ENCODE results near the gene OTULIN.

The OTULIN gene

GRCh38 chr5:14707811-14708390 is 43.4 kb downstream of the OTULIN start:
- Histone ChIP-seq H3K27ac (ENCODE audit: low read length) (no peak overlapping the region), H3K9me3 (ENCODE audit: control insufficient read depth in 2 of 2, low read length in 2 of 2) (no peaks in the 10 kb centered on the region), H3K36me3 (ENCODE audit: control insufficient read depth in 2 of 2, insufficient read depth in 2 of 2, low read length in 2 of 2) (peaks cover 21 to 30% of the 10 kb centered on the region in 2 donors), H3K27me3 (ENCODE audit: control insufficient read depth in 1 of 2, insufficient read depth in 2 of 2, low read length in 2 of 2) (no peaks in the 10 kb centered on the region), H3K9ac (ENCODE audit: low read length in 2 of 2) (no peak overlapping the region), H3K4me1 (ENCODE audit: control insufficient read depth, insufficient read depth, low read length) (no peaks in the 10 kb centered on the region), H3K4me3 (ENCODE audit: low read length in 2 of 2) (no peak overlapping the region)

GRCh38 chr5:14708551-14708950 is 44.0 kb downstream of the OTULIN start:
- Histone ChIP-seq H3K4me1 (ENCODE audit: control insufficient read depth, insufficient read depth, low read length) (no peaks in the 10 kb centered on the region), H3K36me3 (ENCODE audit: control insufficient read depth in 2 of 2, insufficient read depth in 2 of 2, low read length in 2 of 2) (peaks cover 26 to 33% of the 10 kb centered on the region in 2 donors), H3K27me3 (ENCODE audit: control insufficient read depth in 1 of 2, insufficient read depth in 2 of 2, low read length in 2 of 2) (no peaks in the 10 kb centered on the region), H3K9ac (ENCODE audit: low read length in 2 of 2) (no peak overlapping the region), H3K27ac (ENCODE audit: low read length) (no peak overlapping the region), H3K4me3 (ENCODE audit: low read length in 2 of 2) (no peak overlapping the region), H3K9me3 (ENCODE audit: control insufficient read depth in 2 of 2, low read length in 2 of 2) (no peaks in the 10 kb centered on the region)

GRCh38 chr5:14710313-14710994 is 45.9 kb downstream of the OTULIN start:
- H3K4me1 ChIP-seq (ENCODE audit: control insufficient read depth, insufficient read depth, low read length) = no peaks in the 10 kb centered on the region
- H3K9ac ChIP-seq (ENCODE audit: low read length in 2 of 2) = no peak overlapping the region
- H3K27me3 ChIP-seq (ENCODE audit: control insufficient read depth in 1 of 2, insufficient read depth in 2 of 2, low read length in 2 of 2) = no peaks in the 10 kb centered on the region
- H3K27ac ChIP-seq (ENCODE audit: low read length) = no peak overlapping the region
- no peaks in the 10 kb centered on the region for H3K9me3 ChIP-seq (ENCODE audit: control insufficient read depth in 2 of 2, low read length in 2 of 2)
- H3K36me3 ChIP-seq (ENCODE audit: control insufficient read depth in 2 of 2, insufficient read depth in 2 of 2, low read length in 2 of 2) = peaks cover 32 to 36% of the 10 kb centered on the region in 2 donors
- H3K4me3 ChIP-seq (ENCODE audit: low read length in 2 of 2) = no peak overlapping the region

GRCh38 chr5:14712131-14712530 is 47.6 kb downstream of the OTULIN start:
- Histone ChIP-seq H3K27me3 (ENCODE audit: control insufficient read depth in 1 of 2, insufficient read depth in 2 of 2, low read length in 2 of 2) (no peaks in the 10 kb centered on the region), H3K4me1 (ENCODE audit: control insufficient read depth, insufficient read depth, low read length) (no peaks in the 10 kb centered on the region), H3K9me3 (ENCODE audit: control insufficient read depth in 2 of 2, low read length in 2 of 2) (no peaks in the 10 kb centered on the region), H3K9ac (ENCODE audit: low read length in 2 of 2) (no peak overlapping the region), H3K4me3 (ENCODE audit: low read length in 2 of 2) (no peak overlapping the region), H3K27ac (ENCODE audit: low read length) (no peak overlapping the region), H3K36me3 (ENCODE audit: control insufficient read depth in 2 of 2, insufficient read depth in 2 of 2, low read length in 2 of 2) (peaks cover 31 to 39% of the 10 kb centered on the region in 2 donors)

GRCh38 chr5:14712666-14713065 is 48.1 kb downstream of the OTULIN start:
- Histone ChIP-seq H3K4me3 (ENCODE audit: low read length in 2 of 2) (no peak overlapping the region), H3K4me1 (ENCODE audit: control insufficient read depth, insufficient read depth, low read length) (no peaks in the 10 kb centered on the region), H3K9ac (ENCODE audit: low read length in 2 of 2) (no peak overlapping the region), H3K36me3 (ENCODE audit: control insufficient read depth in 2 of 2, insufficient read depth in 2 of 2, low read length in 2 of 2) (peaks cover 31 to 41% of the 10 kb centered on the region in 2 donors), H3K9me3 (ENCODE audit: control insufficient read depth in 2 of 2, low read length in 2 of 2) (no peaks in the 10 kb centered on the region), H3K27me3 (ENCODE audit: control insufficient read depth in 1 of 2, insufficient read depth in 2 of 2, low read length in 2 of 2) (no peaks in the 10 kb centered on the region), H3K27ac (ENCODE audit: low read length) (no peak overlapping the region)

GRCh38 chr5:14713476-14714390 is 49.2 kb downstream of the OTULIN start:
- H3K4me1 ChIP-seq (ENCODE audit: control insufficient read depth, insufficient read depth, low read length) = no peaks in the 10 kb centered on the region
- H3K27me3 ChIP-seq (ENCODE audit: control insufficient read depth in 1 of 2, insufficient read depth in 2 of 2, low read length in 2 of 2) = no peaks in the 10 kb centered on the region
- H3K9me3 ChIP-seq (ENCODE audit: control insufficient read depth in 2 of 2, low read length in 2 of 2) = no peaks in the 10 kb centered on the region
- H3K9ac ChIP-seq (ENCODE audit: low read length in 2 of 2) = no peak overlapping the region
- peaks cover 31 to 38% of the 10 kb centered on the region in 2 donors for H3K36me3 ChIP-seq (ENCODE audit: control insufficient read depth in 2 of 2, insufficient read depth in 2 of 2, low read length in 2 of 2)
- no peak overlapping the region for H3K4me3 ChIP-seq (ENCODE audit: low read length in 2 of 2)
- H3K27ac ChIP-seq (ENCODE audit: low read length) = no peak overlapping the region

GRCh38 chr5:14714706-14715105 is 50.2 kb downstream of the OTULIN start:
- Histone ChIP-seq H3K4me1 (ENCODE audit: control insufficient read depth, insufficient read depth, low read length) (no peaks in the 10 kb centered on the region), H3K4me3 (ENCODE audit: low read length in 2 of 2) (no peak overlapping the region), H3K9me3 (ENCODE audit: control insufficient read depth in 2 of 2, low read length in 2 of 2) (no peaks in the 10 kb centered on the region), H3K27me3 (ENCODE audit: control insufficient read depth in 1 of 2, insufficient read depth in 2 of 2, low read length in 2 of 2) (no peaks in the 10 kb centered on the region), H3K36me3 (ENCODE audit: control insufficient read depth in 2 of 2, insufficient read depth in 2 of 2, low read length in 2 of 2) (peaks cover 28 to 37% of the 10 kb centered on the region in 2 donors), H3K9ac (ENCODE audit: low read length in 2 of 2) (no peak overlapping the region), H3K27ac (ENCODE audit: low read length) (no peak overlapping the region)

- Histone ChIP-seq H3K4me3 (ENCODE audit: low read length in 2 of 2) (no peak overlapping the region), H3K27me3 (ENCODE audit: control insufficient read depth in 1 of 2, insufficient read depth in 2 of 2, low read length in 2 of 2) (no peaks in the 10 kb centered on the region), H3K9me3 (ENCODE audit: control insufficient read depth in 2 of 2, low read length in 2 of 2) (no peaks in the 10 kb centered on the region), H3K9ac (ENCODE audit: low read length in 2 of 2) (no peak overlapping the region), H3K27ac (ENCODE audit: low read length) (no peak overlapping the region), H3K4me1 (ENCODE audit: control insufficient read depth, insufficient read depth, low read length) (no peaks in the 10 kb centered on the region), H3K36me3 (ENCODE audit: control insufficient read depth in 2 of 2, insufficient read depth in 2 of 2, low read length in 2 of 2) (peaks cover 26 to 30% of the 10 kb centered on the region in 2 donors)
Measured at GRCh38 chr5:14715481-14715880, 51.0 kb downstream of the OTULIN start.

GRCh38 chr5:14716755-14717752 is 52.5 kb downstream of the OTULIN start:
- H3K9me3 ChIP-seq (ENCODE audit: control insufficient read depth in 2 of 2, low read length in 2 of 2) = no peaks in the 10 kb centered on the region
- no peak overlapping the region for H3K4me3 ChIP-seq (ENCODE audit: low read length in 2 of 2)
- no peak overlapping the region for H3K9ac ChIP-seq (ENCODE audit: low read length in 2 of 2)
- H3K36me3 ChIP-seq (ENCODE audit: control insufficient read depth in 2 of 2, insufficient read depth in 2 of 2, low read length in 2 of 2) = peaks cover 20 to 22% of the 10 kb centered on the region in 2 donors
- no peaks in the 10 kb centered on the region for H3K4me1 ChIP-seq (ENCODE audit: control insufficient read depth, insufficient read depth, low read length)
- H3K27ac ChIP-seq (ENCODE audit: low read length) = no peak overlapping the region
- H3K27me3 ChIP-seq (ENCODE audit: control insufficient read depth in 1 of 2, insufficient read depth in 2 of 2, low read length in 2 of 2) = no peaks in the 10 kb centered on the region

GRCh38 chr5:14718778-14719177 is 54.3 kb downstream of the OTULIN start:
- peaks cover 8 to 17% of the 10 kb centered on the region in 2 donors for H3K36me3 ChIP-seq (ENCODE audit: control insufficient read depth in 2 of 2, insufficient read depth in 2 of 2, low read length in 2 of 2)
- H3K27me3 ChIP-seq (ENCODE audit: control insufficient read depth in 1 of 2, insufficient read depth in 2 of 2, low read length in 2 of 2) = no peaks in the 10 kb centered on the region
- H3K4me3 ChIP-seq (ENCODE audit: low read length in 2 of 2) = no peak overlapping the region
- H3K9ac ChIP-seq (ENCODE audit: low read length in 2 of 2) = no peak overlapping the region
- no peaks in the 10 kb centered on the region for H3K9me3 ChIP-seq (ENCODE audit: control insufficient read depth in 2 of 2, low read length in 2 of 2)
- no peaks in the 10 kb centered on the region for H3K4me1 ChIP-seq (ENCODE audit: control insufficient read depth, insufficient read depth, low read length)
- H3K27ac ChIP-seq (ENCODE audit: low read length) = no peak overlapping the region

All from stomach smooth muscle (tissue), 2 donors.